Esophagus muscularis mucosa (tissue), 4 donors: ENCODE measurements around the gene BTD.

Experiments used
- CTCF ChIP-seq, 3 experiments: fragments of 200-600 bp in 2 of 3; fragments of 450-650 bp in 1 of 3; sonication (generic) in 2 of 3; IDR thresholded peaks; one replicate each; pipeline ENCODE4 v1.5.1; 2017 to 2019; ENCODE audit warnings: antibody characterized with exemption in 3 of 3, mild to moderate bottlenecking in 2 of 3, moderate library complexity in 1 of 3
- EP300 ChIP-seq: sonication (generic); formaldehyde crosslinking; IDR thresholded peaks from one replicate; pipeline ENCODE4 v1.6.1; 2017; ENCODE audit warnings: antibody characterized with exemption
- POLR2A ChIP-seq: fragments of 450-650 bp; IDR thresholded peaks from one replicate; pipeline ENCODE4 v1.6.1; 2017; ENCODE audit warnings: antibody characterized with exemption, moderate library complexity, mild to moderate bottlenecking, low read depth
- POLR2AphosphoS5 ChIP-seq, 2 donors: sonication (generic); formaldehyde crosslinking; IDR thresholded peaks; one replicate each; pipeline ENCODE4 v1.6.1; 2017; ENCODE audit warnings: antibody characterized with exemption in 2 of 2

- TF ChIP-seq CTCF (IDR thresholded peaks at IDR 0.05) (no peak), POLR2A (no peak), POLR2AphosphoS5 (IDR thresholded peaks at IDR 0.05) (no peak), EP300 (no peak)
Measured at GRCh38 chr3:15649341-15649740, 47.8 kb downstream of the BTD start.
